GM19023 (cell line): Measurements from ENCODE around the gene APBA1.

Experiments
- ATAC-seq: cut with Tn5 transposase; IDR thresholded peaks from one replicate; pipeline ENCODE4 v1.9.1; 2021; ENCODE audit warnings: mild to moderate bottlenecking, moderate library complexity; ENCODE audit not compliant: unreplicated experiment

APBA1 gene

DNA sequence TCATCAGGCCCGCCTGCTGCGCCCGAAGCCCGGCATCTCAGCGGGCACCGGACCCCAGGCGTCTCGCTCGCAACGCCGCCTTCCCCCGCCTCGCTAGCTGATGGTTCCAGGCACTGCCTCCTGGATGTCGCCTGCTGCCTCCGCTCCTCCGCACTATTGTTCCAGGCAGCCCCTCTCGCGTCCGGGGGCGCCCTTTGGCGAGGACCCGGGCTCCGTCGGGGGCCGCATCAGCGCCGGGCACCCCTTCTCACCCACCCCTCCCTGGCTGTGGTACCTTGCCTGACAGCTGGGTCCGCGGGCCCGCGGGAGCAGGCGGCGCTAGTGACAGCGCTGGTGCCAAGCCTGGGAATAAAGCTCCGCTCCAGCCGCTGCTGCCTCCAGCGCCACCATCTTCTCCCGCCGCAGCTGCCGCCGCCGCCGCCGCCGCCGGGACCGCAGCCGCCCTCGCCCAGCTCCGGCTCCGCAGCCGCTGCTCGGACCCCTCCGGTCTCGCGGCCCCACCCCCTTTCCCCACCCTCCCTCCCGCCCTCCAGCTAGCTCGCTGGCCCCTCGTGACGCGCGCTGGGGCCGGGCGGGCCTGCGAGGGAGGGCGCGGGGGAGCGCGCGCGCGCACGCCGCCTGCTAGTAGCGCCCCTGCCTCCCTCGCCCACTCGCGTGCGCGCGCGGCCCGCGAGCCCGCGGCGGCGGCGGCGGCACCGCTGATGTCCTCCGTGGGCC is at the start of gene APBA1:
APBA1 (minus strand) TSS at position 493 of the 717 bp plus-strand sequence.
- peak; percentile 44 for ATAC-seq

DNA sequence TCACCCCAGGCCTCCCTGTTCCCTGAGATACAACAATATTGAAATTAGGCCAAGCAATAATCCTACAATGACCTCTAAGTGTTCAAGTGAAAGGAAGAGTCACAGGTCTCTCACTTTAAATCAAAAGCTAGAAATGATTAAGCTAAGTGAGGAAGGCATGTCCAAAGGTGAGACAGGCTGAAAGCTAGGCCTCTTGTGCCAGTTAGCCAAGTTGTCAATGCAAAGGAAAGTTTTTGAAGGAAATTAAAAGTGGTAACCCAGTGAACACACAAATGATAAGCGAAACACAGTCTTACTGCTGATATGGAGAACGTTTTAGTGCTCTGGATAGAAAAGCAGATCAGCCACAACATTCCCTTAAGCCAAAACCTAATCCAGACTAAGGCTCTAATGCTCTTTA is 47.8 kb upstream of the APBA1 start:
- ATAC-seq, result no peak

DNA sequence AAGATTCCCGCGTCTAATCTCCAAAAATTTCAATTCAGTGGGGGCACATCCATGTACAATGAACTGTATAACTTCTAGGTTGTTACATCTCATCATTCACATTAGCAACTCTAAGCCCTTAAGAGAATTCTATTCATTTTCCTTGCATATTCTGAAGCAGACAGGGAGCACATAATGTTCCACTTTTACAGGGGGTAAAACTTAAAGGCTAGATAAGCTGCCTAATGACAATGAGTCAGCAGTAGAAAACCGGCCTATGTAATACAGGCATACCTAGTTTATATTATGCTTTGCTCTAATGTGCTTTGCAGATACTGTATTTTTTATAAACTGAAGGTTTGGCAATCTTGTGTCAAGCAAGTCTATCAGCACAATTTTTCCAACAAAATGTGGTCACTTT is 47.2 kb upstream of the APBA1 start:
- no peak for ATAC-seq

GRCh38 chr9:69718218-69718617 is 46.0 kb upstream of the APBA1 start:
- ATAC-seq, result no peak

DNA sequence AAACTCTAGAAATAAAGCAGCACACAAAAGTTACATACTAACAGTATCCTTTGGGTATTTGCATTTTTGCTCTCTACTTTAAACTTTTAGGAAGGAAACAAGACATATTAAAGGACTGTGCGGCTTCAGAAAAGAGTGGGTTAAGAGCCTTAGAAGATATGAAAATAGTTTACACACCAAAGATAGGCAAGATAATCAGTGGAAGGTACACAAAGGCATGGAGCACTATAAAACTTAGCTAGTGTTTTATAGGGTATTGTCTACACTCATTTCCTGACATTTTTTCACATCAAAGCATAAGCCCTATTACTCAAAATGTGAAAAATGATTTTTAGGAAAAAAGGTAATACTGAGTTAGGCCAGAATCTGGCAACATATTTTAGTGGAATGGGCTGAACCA is 43.7 kb upstream of the APBA1 start:
- no peak for ATAC-seq

GRCh38 chr9:69715096-69715495 is 42.9 kb upstream of the APBA1 start:
- no peak for ATAC-seq

- ATAC-seq, result no peak
Observed at GRCh38 chr9:69697475-69697874, 25.3 kb upstream of the APBA1 start.

DNA sequence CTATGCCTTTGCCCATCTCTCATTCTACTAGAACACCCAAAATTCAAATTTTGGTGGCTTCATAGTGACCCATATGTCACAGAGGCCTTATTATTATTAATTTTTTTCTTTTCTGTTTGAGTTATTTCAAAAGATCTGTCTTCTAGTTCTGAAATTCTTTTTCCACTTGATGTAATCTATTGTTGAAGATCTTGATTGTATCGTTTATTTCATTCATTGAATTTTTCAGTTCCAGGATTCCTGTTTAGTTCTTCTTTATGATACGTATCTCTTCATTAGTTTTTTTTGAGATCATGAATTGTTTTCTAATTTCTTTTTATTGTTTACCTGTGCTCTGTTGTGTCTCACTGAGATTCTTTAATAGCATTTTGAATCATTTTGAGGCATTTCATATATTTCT is 24.6 kb upstream of the APBA1 start:
- ATAC-seq, result no peak

DNA sequence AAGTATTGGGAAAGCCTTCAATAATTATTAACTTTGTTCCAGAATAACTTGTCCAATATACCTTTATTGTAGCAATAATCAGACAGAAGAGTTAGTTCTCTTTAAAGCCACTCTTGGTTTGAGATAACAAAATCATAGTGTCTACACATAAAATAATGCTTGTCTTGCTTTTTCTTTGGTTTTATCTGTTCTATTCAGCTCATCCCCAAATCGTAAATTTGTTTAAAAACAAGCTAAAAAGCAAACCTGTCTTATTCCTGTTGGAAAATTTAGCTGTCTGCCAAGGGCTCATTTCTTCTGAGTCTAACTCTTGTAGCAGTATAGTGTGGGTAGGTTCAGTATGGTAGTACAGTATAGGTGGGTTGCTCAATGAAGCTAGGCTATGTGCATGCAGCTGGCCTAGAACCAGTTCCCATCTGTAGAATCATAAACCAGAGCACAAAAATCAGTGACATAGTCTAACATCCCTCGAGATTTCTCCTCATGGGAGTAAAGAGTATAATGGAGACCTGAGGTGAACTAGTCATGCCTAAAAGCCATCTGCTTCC is 17.9 kb upstream of the APBA1 start:
- no peak for ATAC-seq

DNA sequence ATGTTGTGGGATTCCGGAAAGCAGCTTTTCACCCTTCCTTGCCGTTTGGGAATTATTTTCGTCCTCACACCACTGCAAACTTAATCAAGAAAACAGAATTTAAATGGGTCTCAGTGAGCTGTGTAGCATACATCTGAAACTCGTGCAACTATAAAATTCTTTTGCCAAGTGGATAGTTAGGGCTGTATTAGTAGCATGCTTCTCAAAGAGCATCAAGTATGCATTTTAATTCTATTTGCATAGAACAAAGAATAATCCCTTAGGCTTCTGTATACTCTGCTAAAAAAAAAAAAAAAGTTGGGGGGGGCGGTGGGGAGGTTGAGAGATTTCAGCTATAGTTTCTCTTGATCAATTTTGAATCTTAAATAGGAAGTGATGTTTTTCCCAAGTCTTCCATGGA is 11.8 kb upstream of the APBA1 start:
- ATAC-seq, result no peak

GRCh38 chr9:69678843-69679538 is 6.8 kb upstream of the APBA1 start:
- no peak for ATAC-seq

DNA sequence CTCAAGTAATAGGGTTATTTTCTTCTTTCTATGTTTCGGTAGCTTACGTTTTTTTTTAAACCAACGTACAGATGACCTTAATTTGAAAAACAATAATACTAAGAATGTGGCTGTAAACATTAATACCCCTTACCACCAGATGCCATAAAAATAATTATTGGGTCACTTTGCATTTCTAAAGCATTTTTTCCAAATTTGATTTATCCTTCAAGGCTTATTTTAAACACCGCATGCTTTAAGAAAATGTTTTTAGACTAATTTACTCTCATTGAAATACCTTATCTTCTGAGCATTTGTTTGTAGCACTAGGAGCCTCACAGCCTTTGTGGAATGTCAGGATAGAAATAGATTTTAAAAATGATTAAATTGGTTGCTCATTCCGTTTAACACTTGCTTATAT is 5.8 kb upstream of the APBA1 start:
- ATAC-seq, result no peak

GRCh38 chr9:69675563-69675962 is 3.4 kb upstream of the APBA1 start:
- ATAC-seq, result no peak

DNA sequence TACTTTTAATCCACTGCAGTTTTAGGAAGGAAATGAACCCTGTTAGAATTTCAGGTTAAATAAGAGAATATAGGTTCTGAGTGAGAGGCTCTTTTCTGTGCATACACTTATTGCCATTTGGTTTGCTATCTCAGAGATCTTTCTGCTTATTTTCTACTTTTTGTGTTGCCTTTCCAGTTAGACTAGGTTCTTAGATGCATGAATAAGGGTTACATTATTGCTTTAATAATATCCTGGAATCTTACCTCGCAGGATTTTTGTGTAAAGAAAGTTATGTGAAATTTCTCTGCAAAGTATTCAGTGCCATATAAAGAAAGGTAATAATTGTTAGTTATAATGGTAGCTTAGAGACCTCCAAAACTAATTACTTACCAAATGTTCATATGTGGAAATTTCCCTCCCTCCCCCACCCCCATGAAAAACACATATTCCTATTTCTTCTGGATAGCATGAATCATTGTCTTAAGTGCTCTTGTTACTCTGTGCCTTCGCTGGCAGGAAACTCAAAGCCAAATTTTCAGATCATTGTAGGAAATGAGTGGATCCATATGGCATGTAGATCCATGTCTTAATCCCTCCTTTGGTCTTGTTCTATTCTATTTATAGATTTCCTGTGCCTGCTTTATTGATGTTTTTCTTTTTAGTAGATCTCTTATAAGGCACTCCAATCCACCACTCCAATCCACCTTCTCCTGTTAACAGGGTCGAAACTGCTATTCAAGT is 2.7 kb upstream of the APBA1 start:
- ATAC-seq, result no peak

- no peak for ATAC-seq
Observed at GRCh38 chr9:69674112-69674685, 2.0 kb upstream of the APBA1 start.

DNA sequence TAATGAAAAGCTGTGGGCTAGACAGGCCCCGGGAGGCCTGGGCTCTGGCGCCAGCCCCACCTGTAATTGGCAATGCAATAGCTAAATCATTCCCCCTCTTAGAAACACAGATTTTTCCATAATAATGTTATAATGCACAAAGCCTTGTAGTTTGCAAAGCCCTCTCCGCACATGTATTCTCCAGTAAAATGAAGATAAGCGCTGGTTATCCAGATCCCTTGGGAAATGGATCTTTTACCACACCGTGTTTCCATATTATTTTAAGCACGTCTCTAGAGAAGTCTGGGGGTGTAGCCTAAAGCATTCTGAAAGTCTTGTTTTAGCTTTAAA is 1.1 kb upstream of the APBA1 start:
- no peak for ATAC-seq

GRCh38 chr9:69672596-69673310 is 582 bp upstream of the APBA1 start:
- ATAC-seq, result peak; percentile 96

DNA sequence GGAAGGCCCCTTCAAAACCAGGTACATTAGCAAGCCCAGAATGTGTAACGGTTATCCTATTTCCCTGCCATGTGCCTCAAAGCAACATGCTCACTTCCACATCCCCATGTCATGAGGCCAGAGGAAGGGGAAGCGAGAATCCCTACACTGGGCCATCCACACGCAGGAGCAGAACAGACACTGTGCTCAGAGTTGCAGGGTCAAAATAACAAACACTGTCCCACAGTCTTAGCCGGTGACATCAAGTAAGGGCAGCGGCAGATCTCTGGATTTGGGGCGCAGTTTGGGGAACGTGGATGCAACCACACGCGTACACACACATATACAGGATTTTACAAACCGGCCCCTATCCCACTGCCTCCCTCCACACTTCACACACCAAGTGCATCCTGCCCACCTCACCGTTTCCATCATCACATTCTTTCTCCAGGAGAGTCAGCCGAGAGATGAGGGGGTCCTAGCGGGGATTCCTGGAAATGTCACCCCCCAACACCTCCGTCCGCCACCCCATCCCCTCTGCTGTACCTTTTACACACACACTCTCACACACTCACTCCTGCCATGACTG is 776 bp downstream of the APBA1 start:
- no peak for ATAC-seq

- ATAC-seq, result no peak
Observed at GRCh38 chr9:69667306-69667705, 4.9 kb downstream of the APBA1 start.

DNA sequence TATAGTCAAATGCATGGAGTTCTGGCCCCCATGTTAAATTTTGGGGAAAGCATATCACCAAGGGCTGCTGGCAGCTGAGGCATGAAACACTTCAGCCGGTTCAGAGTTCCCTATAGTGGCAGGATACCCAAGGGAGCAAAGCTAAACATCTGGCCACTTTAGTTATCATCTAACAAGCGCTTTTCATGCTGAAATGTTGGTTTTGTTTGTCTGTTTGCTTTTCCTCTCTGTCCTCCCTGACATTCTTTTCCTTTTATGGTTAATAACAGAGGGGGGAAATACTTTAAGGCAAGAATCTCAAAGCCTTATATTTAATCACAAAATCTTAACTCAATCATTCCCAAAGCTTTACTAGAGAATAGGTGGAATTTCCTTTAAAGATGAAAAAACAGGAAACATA is 11.9 kb downstream of the APBA1 start:
- no peak for ATAC-seq
